Measurements from ENCODE around the gene DCLRE1B.

- no peak for TF ChIP-seq GATA2 (IDR thresholded peaks at IDR 0.05; ENCODE audit: low read depth, low read length)
- no peak for TF ChIP-seq GATA3 (IDR thresholded peaks at IDR 0.05; ENCODE audit: low read depth, low read length)
These were observed 23.5 kb upstream of the DCLRE1B start for GRCh38 chr1:113881661-113882060.

Data from SH-SY5Y (cell line).